DMS 273 (cell line): Measurements from ENCODE around the gene SLC34A3.

ENCODE experiments used
- DNase-seq: peaks from one replicate; lab custom pipeline; 2025; ENCODE audit not compliant: unreplicated experiment; lab: John Stamatoyannopoulos, UW

The SLC34A3 gene

GRCh38 chr9:137230705-137231371 lies at the start of gene SLC34A3:
TSS of gene SLC34A3 (plus strand) at chr9:137230901. CDS start at chr9:137231703, 802 bp downstream.
- DNase-seq, result no peak

- no peak for DNase-seq
These were observed 49.0 kb upstream of the SLC34A3 start for GRCh38 chr9:137181680-137182079.

- DNase-seq, result no peak
These were observed 47.9 kb upstream of the SLC34A3 start for GRCh38 chr9:137182836-137183235.

GRCh38 chr9:137183980-137184595 lies 46.6 kb upstream of the SLC34A3 start:
- no peak for DNase-seq

GRCh38 chr9:137184881-137185660 lies 45.6 kb upstream of the SLC34A3 start:
- no peak for DNase-seq

GRCh38 chr9:137185921-137186320 lies 44.8 kb upstream of the SLC34A3 start:
- DNase-seq, result no peak

- no peak for DNase-seq
These were observed 44.3 kb upstream of the SLC34A3 start for GRCh38 chr9:137186385-137186784.

- DNase-seq, result no peak
These were observed 43.3 kb upstream of the SLC34A3 start for GRCh38 chr9:137187386-137187785.

- DNase-seq, result no peak
These were observed 42.6 kb upstream of the SLC34A3 start for GRCh38 chr9:137188086-137188489.

- DNase-seq, result peak; percentile 98
These were observed 42.0 kb upstream of the SLC34A3 start, which contains the start of the genes ANAPC2 and SSNA1 for GRCh38 chr9:137188490-137189296. TSS of gene ANAPC2 (minus strand) at chr9:137188560. CDS start at chr9:137188532, 28 bp downstream. TSS of gene SSNA1 (plus strand) at chr9:137188676. CDS start at chr9:137188727, 51 bp downstream.

GRCh38 chr9:137189297-137190295 lies 41.1 kb upstream of the SLC34A3 start:
- no peak for DNase-seq

- peak; percentile 57 for DNase-seq
These were observed 40.3 kb upstream of the SLC34A3 start for GRCh38 chr9:137190315-137190856.

- DNase-seq, result no peak
These were observed 39.5 kb upstream of the SLC34A3 start for GRCh38 chr9:137191245-137191644.

- no peak for DNase-seq
These were observed 38.8 kb upstream of the SLC34A3 start for GRCh38 chr9:137191691-137192447.

- no peak for DNase-seq
These were observed 38.3 kb upstream of the SLC34A3 start for GRCh38 chr9:137192448-137192780.

GRCh38 chr9:137192859-137193258 lies 37.8 kb upstream of the SLC34A3 start:
- DNase-seq, result no peak

GRCh38 chr9:137193771-137194170 lies 36.9 kb upstream of the SLC34A3 start:
- DNase-seq, result peak; percentile 45

GRCh38 chr9:137194388-137194787 lies 36.3 kb upstream of the SLC34A3 start:
- DNase-seq, result no peak

GRCh38 chr9:137194909-137195308 lies 35.8 kb upstream of the SLC34A3 start:
- no peak for DNase-seq
